ENCODE data around the gene TRIM38. TPM values are rescaled to one million over a fixed set of nuclear protein-coding genes. Genes with fewer than 3 reads are reported as not detected.

Gene TRIM38
- polyA plus RNA-seq, 1 donor from 2014 or later, result not detected

DNA sequence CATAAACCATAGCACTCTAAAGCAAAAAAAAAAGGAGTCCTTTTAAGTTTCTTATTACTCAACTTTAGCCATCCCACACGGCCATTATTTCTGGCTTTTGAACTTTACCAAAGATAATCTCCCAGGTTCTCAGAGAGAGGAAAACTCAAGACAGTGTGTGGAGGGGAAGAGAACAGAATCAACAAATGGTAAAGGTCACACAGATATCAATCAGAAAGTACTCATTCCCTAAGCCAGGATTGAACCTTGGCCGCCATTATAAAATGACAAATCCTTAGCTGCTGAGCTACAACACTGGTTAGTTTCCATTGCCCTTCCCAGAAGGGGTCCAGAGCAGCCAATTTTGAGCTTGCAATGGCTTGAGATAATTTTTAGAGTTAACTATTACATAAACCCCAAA lies 10.1 kb upstream of the TRIM38 start:
- Histone ChIP-seq H4K20me1 (ENCODE audit: insufficient read depth) (no peaks in the 10 kb centered on the region), H3K79me2 (replicated peaks; ENCODE audit: insufficient read depth, low read length) (no peaks in the 10 kb centered on the region), H3K9ac (ENCODE audit: low read length) (no peak overlapping the region), H3F3A (ENCODE audit: insufficient read depth, low read length, poor library complexity, severe bottlenecking) (no peaks in the 10 kb centered on the region), H3K4me3 (ENCODE audit: low read length) (no peak overlapping the region), H3K9me3 (ENCODE audit: low read length) (no peaks in the 10 kb centered on the region), H3K36me3 (ENCODE audit: insufficient read depth, low read length) (no peaks in the 10 kb centered on the region), H3K9me2 (ENCODE audit: insufficient read depth, low read length) (no peaks in the 10 kb centered on the region), H3K4me2 (ENCODE audit: low read length) (no peak overlapping the region), H3K27ac (ENCODE audit: low read length) (no peak overlapping the region), H2AFZ (ENCODE audit: low read depth, low read length) (no peak overlapping the region), H3K27me3 (ENCODE audit: insufficient read depth, low read depth, low read length) (no peaks in the 10 kb centered on the region)
- TF ChIP-seq EZH2 (IDR thresholded peaks at IDR 0.05; ENCODE audit: borderline replicate concordance, insufficient read depth, low read length, poor library complexity, severe bottlenecking) (no peak), RAD21 (conservative IDR thresholded peaks at IDR 0.05) (no peak), EP300 (conservative IDR thresholded peaks at IDR 0.05; ENCODE audit: poor library complexity, severe bottlenecking) (no peak), TAF1 (IDR thresholded peaks at IDR 0.05; ENCODE audit: low read depth) (no peak)

DNA sequence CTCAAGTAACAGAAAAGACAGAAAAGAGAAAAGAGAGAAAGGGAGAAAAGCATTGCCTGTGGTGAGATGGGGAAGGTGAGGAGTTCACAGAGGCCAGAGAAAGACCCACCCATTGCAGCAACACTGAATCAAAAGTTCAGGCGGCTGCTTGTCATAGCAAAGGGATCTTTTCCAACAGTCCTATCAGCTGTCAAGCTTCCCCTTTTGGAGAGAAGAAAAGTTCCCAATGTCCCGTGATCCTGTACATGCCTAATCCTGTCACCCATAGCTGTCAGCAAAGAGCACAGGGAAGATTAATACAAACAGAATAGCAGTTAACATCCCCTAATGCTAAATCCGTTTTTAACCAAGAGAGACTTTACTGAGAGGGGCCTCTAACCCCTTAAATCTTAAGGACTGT lies 8.9 kb upstream of the TRIM38 start:
- no peaks in the 10 kb centered on the region for H3F3A ChIP-seq (ENCODE audit: insufficient read depth, low read length, poor library complexity, severe bottlenecking)
- H3K9ac ChIP-seq (ENCODE audit: low read length), result no peak overlapping the region
- H3K4me3 ChIP-seq (ENCODE audit: low read length), result no peak overlapping the region
- H3K9me3 ChIP-seq (ENCODE audit: low read length), result no peaks in the 10 kb centered on the region
- no peak overlapping the region for H3K4me2 ChIP-seq (ENCODE audit: low read length)
- no peaks in the 10 kb centered on the region for H3K79me2 ChIP-seq (replicated peaks; ENCODE audit: insufficient read depth, low read length)
- no peaks in the 10 kb centered on the region for H3K9me2 ChIP-seq (ENCODE audit: insufficient read depth, low read length)
- no peaks in the 10 kb centered on the region for H3K36me3 ChIP-seq (ENCODE audit: insufficient read depth, low read length)
- H4K20me1 ChIP-seq (ENCODE audit: insufficient read depth), result no peaks in the 10 kb centered on the region
- no peaks in the 10 kb centered on the region for H3K27me3 ChIP-seq (ENCODE audit: insufficient read depth, low read depth, low read length)
- no peak for TF ChIP-seq RAD21 (conservative IDR thresholded peaks at IDR 0.05)
- TF ChIP-seq TAF1 (IDR thresholded peaks at IDR 0.05; ENCODE audit: low read depth), result no peak
- no peak for TF ChIP-seq MXI1 (conservative IDR thresholded peaks at IDR 0.05; ENCODE audit: poor library complexity, severe bottlenecking)
- TF ChIP-seq EZH2 (IDR thresholded peaks at IDR 0.05; ENCODE audit: borderline replicate concordance, insufficient read depth, low read length, poor library complexity, severe bottlenecking), result no peak
- TF ChIP-seq, protein P1, sequence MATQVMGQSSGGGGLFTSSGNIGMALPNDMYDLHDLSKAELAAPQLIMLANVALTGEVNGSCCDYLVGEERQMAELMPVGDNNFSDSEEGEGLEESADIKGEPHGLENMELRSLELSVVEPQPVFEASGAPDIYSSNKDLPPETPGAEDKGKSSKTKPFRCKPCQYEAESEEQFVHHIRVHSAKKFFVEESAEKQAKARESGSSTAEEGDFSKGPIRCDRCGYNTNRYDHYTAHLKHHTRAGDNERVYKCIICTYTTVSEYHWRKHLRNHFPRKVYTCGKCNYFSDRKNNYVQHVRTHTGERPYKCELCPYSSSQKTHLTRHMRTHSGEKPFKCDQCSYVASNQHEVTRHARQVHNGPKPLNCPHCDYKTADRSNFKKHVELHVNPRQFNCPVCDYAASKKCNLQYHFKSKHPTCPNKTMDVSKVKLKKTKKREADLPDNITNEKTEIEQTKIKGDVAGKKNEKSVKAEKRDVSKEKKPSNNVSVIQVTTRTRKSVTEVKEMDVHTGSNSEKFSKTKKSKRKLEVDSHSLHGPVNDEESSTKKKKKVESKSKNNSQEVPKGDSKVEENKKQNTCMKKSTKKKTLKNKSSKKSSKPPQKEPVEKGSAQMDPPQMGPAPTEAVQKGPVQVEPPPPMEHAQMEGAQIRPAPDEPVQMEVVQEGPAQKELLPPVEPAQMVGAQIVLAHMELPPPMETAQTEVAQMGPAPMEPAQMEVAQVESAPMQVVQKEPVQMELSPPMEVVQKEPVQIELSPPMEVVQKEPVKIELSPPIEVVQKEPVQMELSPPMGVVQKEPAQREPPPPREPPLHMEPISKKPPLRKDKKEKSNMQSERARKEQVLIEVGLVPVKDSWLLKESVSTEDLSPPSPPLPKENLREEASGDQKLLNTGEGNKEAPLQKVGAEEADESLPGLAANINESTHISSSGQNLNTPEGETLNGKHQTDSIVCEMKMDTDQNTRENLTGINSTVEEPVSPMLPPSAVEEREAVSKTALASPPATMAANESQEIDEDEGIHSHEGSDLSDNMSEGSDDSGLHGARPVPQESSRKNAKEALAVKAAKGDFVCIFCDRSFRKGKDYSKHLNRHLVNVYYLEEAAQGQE (IDR thresholded peaks at IDR 0.05; ENCODE audit: borderline replicate concordance), result no peak
- no peak for TF ChIP-seq EP300 (conservative IDR thresholded peaks at IDR 0.05; ENCODE audit: poor library complexity, severe bottlenecking)
- TF ChIP-seq SMC3 (conservative IDR thresholded peaks at IDR 0.05; ENCODE audit: poor library complexity), result no peak
- TF ChIP-seq, protein P2, sequence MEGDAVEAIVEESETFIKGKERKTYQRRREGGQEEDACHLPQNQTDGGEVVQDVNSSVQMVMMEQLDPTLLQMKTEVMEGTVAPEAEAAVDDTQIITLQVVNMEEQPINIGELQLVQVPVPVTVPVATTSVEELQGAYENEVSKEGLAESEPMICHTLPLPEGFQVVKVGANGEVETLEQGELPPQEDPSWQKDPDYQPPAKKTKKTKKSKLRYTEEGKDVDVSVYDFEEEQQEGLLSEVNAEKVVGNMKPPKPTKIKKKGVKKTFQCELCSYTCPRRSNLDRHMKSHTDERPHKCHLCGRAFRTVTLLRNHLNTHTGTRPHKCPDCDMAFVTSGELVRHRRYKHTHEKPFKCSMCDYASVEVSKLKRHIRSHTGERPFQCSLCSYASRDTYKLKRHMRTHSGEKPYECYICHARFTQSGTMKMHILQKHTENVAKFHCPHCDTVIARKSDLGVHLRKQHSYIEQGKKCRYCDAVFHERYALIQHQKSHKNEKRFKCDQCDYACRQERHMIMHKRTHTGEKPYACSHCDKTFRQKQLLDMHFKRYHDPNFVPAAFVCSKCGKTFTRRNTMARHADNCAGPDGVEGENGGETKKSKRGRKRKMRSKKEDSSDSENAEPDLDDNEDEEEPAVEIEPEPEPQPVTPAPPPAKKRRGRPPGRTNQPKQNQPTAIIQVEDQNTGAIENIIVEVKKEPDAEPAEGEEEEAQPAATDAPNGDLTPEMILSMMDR (IDR thresholded peaks at IDR 0.05; ENCODE audit: poor library complexity, severe bottlenecking), result no peak
- no peak for TF ChIP-seq POLR2AphosphoS5 (IDR thresholded peaks at IDR 0.05)
- H3K27ac ChIP-seq (ENCODE audit: low read length), result no peak overlapping the region
- no peak overlapping the region for H2AFZ ChIP-seq (ENCODE audit: low read depth, low read length)

Data from neural cell (in vitro differentiated cells).